Mesothelial cell of epicardium (in vitro differentiated cells): Measurements from ENCODE around the gene ZFYVE16. TPM values are rescaled to one million over a fixed set of nuclear protein-coding genes. Genes with fewer than 3 reads are reported as not detected.

Source experiments
- DNase-seq, 2 experiments: peaks; one replicate each; pipeline ENCODE4 v3.0.0; 2021; ENCODE audit warnings: low spot score in 2 of 2; ENCODE audit not compliant: unreplicated experiment in 2 of 2
- H3K27ac Mint-ChIP-seq: 2 replicates; pipeline ENCODE4 v1.8.0; 2021; ENCODE audit warnings: mixed read lengths
- H3K27me3 Mint-ChIP-seq: 2 replicates; pipeline ENCODE4 v1.8.0; 2021; ENCODE audit warnings: low read depth, mixed read lengths
- H3K36me3 Mint-ChIP-seq: 2 replicates; pipeline ENCODE4 v1.8.0; 2021; ENCODE audit warnings: mixed read lengths
- H3K4me1 Mint-ChIP-seq: 2 replicates; pipeline ENCODE4 v1.8.0; 2021; ENCODE audit warnings: mixed read lengths
- H3K4me3 Mint-ChIP-seq: 2 replicates; pipeline ENCODE4 v1.8.0; 2021; ENCODE audit warnings: mild to moderate bottlenecking, moderate library complexity, mixed read lengths
- H3K9me3 Mint-ChIP-seq: 2 replicates; pipeline ENCODE4 v1.8.0; 2021; ENCODE audit warnings: mixed read lengths
- CTCF ChIP-seq: fragments of 200-600 bp; sonication (generic); IDR thresholded peaks from one replicate; pipeline ENCODE4 v1.5.0; 2021; ENCODE audit warnings: antibody characterized with exemption; ENCODE audit not compliant: unreplicated experiment
- total RNA-seq: library from RNA; stranded (reverse); gene quantifications from 3 replicates; pipeline ENCODE4 v1.2.1, GENCODE V29; 2021

ZFYVE16 gene
- total RNA-seq, 1 donor from 2014 or later, result 76.6 TPM

GRCh38 chr5:80508844-80509243, 101.0 kb downstream of the ZFYVE16 start:
- H3K4me1 Mint-ChIP-seq, result no peaks in the 10 kb centered on the region
- no peak overlapping the region for H3K4me3 Mint-ChIP-seq
- H3K9me3 Mint-ChIP-seq, result no peaks in the 10 kb centered on the region
- H3K36me3 Mint-ChIP-seq, result no peaks in the 10 kb centered on the region
- TF ChIP-seq CTCF, result no peak
- H3K27me3 Mint-ChIP-seq, result no peaks in the 10 kb centered on the region
- no peak for DNase-seq
- no peak overlapping the region for H3K27ac Mint-ChIP-seq

GRCh38 chr5:80509362-80509761, 101.5 kb downstream of the ZFYVE16 start:
- no peak overlapping the region for H3K4me3 Mint-ChIP-seq
- DNase-seq, result no peak
- no peaks in the 10 kb centered on the region for H3K27me3 Mint-ChIP-seq
- H3K4me1 Mint-ChIP-seq, result no peaks in the 10 kb centered on the region
- H3K36me3 Mint-ChIP-seq, result no peaks in the 10 kb centered on the region
- H3K9me3 Mint-ChIP-seq, result no peaks in the 10 kb centered on the region
- H3K27ac Mint-ChIP-seq, result no peak overlapping the region
- no peak for TF ChIP-seq CTCF

- Mint-ChIP-seq H3K36me3 (no peaks in the 10 kb centered on the region), H3K27ac (no peak overlapping the region), H3K4me1 (no peaks in the 10 kb centered on the region), H3K9me3 (no peaks in the 10 kb centered on the region), H3K27me3 (no peaks in the 10 kb centered on the region), H3K4me3 (no peak overlapping the region)
- DNase-seq, result no peak
- TF ChIP-seq CTCF, result no peak
Measured at GRCh38 chr5:80516826-80517225, 109.0 kb downstream of the ZFYVE16 start.

Other genes with a start within 250 kb of the ZFYVE16 start
- gene SERINC5, start 152.0 kb upstream of the ZFYVE16 start, total RNA-seq, result 87.6 to 91.0 TPM (median 89.5 TPM) in 3 replicates
- gene SPZ1, start 88.1 kb upstream of the ZFYVE16 start, total RNA-seq, result not detected in 3 replicates
- gene FAM151B, start 80.0 kb downstream of the ZFYVE16 start, total RNA-seq, result 1.5 to 2.3 TPM (median 1.9 TPM) in 3 replicates
- gene ANKRD34B, start 162.2 kb downstream of the ZFYVE16 start, total RNA-seq, result 0.09 to 0.14 TPM in 2 of 3 replicates, not detected in the other
- 17.8 to 18.7 TPM (median 18.4 TPM) in 3 replicates for gene MSH3, start 246.6 kb downstream of the ZFYVE16 start, total RNA-seq
- gene DHFR, start 246.9 kb downstream of the ZFYVE16 start, total RNA-seq, result 29.2 to 30.9 TPM (median 29.4 TPM) in 3 replicates